Measurements from ENCODE around the gene ADGRB3.

GRCh38 chr6:68826501-68826900, 191.4 kb downstream of the ADGRB3 start:
- TF ChIP-seq CTCF (IDR thresholded peaks at IDR 0.05; ENCODE audit: low read length): no peak
- no peak for TF ChIP-seq EZH2 (IDR thresholded peaks at IDR 0.05; ENCODE audit: borderline replicate concordance, low read length)
